Colonic mucosa (tissue), 4 donors: Measurements from ENCODE around the gene VPS37C. TPM values are rescaled to one million over a fixed set of nuclear protein-coding genes. Genes with fewer than 3 reads are reported as not detected.

Source experiments
- DNase-seq: peaks from one replicate; pipeline ENCODE4 v3.0.0-alpha.2; 2020
- H3K27ac ChIP-seq: fragments of 200-600 bp; one replicate; pipeline ENCODE4 v1.8.0; 2021
- H3K27me3 ChIP-seq: fragments of 200-600 bp; one replicate; pipeline ENCODE4 v1.8.0; 2021
- H3K36me3 ChIP-seq: fragments of 200-600 bp; one replicate; pipeline ENCODE4 v1.8.0; 2021
- H3K4me1 ChIP-seq: fragments of 200-600 bp; one replicate; pipeline ENCODE4 v1.8.0; 2021; ENCODE audit warnings: mild to moderate bottlenecking
- H3K4me3 ChIP-seq: fragments of 200-600 bp; one replicate; pipeline ENCODE4 v1.8.0; 2021
- H3K9ac ChIP-seq, 2 donors: one replicate each; pipeline ENCODE4 v1.7.0; 2013; ENCODE audit warnings: control low read depth in 2 of 2, low read depth in 2 of 2, low read length in 2 of 2
- H3K9me3 ChIP-seq: fragments of 200-600 bp; one replicate; pipeline ENCODE4 v1.8.0; 2021
- intact Hi-C: fragments of 100-400 bp; cut with DNase I; formaldehyde crosslinking; loops from one replicate; pipeline ENCODE4 v1.14.1; 2022
- total RNA-seq, 2 donors: library from RNA; stranded (reverse); fragmentation: NEBNext Ultra II Directional in 1 of 2; extraction: Animal tissue kit (Norgen Biotek cat#: 25700) in 1 of 2; gene quantifications; one replicate each; pipeline ENCODE4 v1.2.1, GENCODE V29; 2021
- TF ChIP-seq, protein P1 (sequence below): fragments of 200-600 bp; IDR thresholded peaks from one replicate; pipeline ENCODE4 v1.8.0; 2022; ENCODE audit warnings: antibody characterized with exemption, mild to moderate bottlenecking
- donor health status: healthy.
- donor health status: DM: no; HTN: no; CAD: no.
- donor health status: DM: no; HTN: no; CAD: no.

VPS37C gene
- total RNA-seq, 2 donors from 2014 or later = 26.8 to 35.4 TPM

GRCh38 chr11:61120099-61120705, 41.0 kb downstream of the VPS37C start:
- Histone ChIP-seq H3K4me1 (no peaks in the 10 kb centered on the region), H3K9me3 (no peaks in the 10 kb centered on the region)

GRCh38 chr11:61119571-61119970, 41.7 kb downstream of the VPS37C start:
- DNase-seq = no peak
- H3K4me3 ChIP-seq = no peak overlapping the region
- TF ChIP-seq, protein P1, sequence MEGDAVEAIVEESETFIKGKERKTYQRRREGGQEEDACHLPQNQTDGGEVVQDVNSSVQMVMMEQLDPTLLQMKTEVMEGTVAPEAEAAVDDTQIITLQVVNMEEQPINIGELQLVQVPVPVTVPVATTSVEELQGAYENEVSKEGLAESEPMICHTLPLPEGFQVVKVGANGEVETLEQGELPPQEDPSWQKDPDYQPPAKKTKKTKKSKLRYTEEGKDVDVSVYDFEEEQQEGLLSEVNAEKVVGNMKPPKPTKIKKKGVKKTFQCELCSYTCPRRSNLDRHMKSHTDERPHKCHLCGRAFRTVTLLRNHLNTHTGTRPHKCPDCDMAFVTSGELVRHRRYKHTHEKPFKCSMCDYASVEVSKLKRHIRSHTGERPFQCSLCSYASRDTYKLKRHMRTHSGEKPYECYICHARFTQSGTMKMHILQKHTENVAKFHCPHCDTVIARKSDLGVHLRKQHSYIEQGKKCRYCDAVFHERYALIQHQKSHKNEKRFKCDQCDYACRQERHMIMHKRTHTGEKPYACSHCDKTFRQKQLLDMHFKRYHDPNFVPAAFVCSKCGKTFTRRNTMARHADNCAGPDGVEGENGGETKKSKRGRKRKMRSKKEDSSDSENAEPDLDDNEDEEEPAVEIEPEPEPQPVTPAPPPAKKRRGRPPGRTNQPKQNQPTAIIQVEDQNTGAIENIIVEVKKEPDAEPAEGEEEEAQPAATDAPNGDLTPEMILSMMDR = no peak
- no peaks in the 10 kb centered on the region for H3K9me3 ChIP-seq
- no peaks in the 10 kb centered on the region for H3K4me1 ChIP-seq
- no peak overlapping the region for H3K27ac ChIP-seq
- H3K9ac ChIP-seq = no peak overlapping the region
- intact Hi-C loops = no loop called here
- H3K36me3 ChIP-seq = no peaks in the 10 kb centered on the region
- no peaks in the 10 kb centered on the region for H3K27me3 ChIP-seq

More at GRCh38 chr11:61120099-61120705, 41.0 kb downstream of the VPS37C start:
- H3K27me3 ChIP-seq = no peaks in the 10 kb centered on the region
- H3K9ac ChIP-seq = no peak overlapping the region
- H3K4me3 ChIP-seq = no peak overlapping the region
- DNase-seq = no peak
- H3K36me3 ChIP-seq = no peaks in the 10 kb centered on the region
- intact Hi-C loops = loop anchor here (5.0 kb wide), 1 partner anchor 198 kb away; the partner anchor contains the start of gene TMEM132A
- TF ChIP-seq, protein P1 = no peak
- no peak overlapping the region for H3K27ac ChIP-seq

GRCh38 chr11:61119055-61119454, 42.2 kb downstream of the VPS37C start:
- TF ChIP-seq, protein P1 = no peak
- Histone ChIP-seq H3K9ac (no peak overlapping the region), H3K27ac (no peak overlapping the region), H3K27me3 (no peaks in the 10 kb centered on the region), H3K4me1 (no peaks in the 10 kb centered on the region), H3K36me3 (no peaks in the 10 kb centered on the region), H3K9me3 (no peaks in the 10 kb centered on the region), H3K4me3 (no peak overlapping the region)
- no peak for DNase-seq
- intact Hi-C loops = no loop called here

DNA sequence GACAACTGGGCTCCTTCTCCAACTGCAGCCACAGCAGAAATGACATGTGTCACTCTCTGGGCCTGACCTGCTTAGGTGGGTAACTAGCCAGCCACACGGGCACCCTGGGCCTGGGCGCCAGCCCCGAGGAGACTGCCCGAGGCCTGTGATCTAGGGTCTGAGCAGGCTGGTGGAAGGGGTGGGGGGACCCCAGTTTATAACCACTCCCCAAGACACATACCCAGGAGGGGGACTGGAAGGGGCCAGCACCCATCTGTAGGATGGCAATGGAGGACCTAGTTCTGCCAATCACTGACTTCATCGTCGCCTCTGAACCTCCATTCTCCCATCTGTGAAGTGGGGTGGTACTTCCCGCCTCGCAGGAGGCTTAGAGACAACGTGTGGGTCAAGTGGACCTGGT, 42.8 kb downstream of the VPS37C start:
- no peak for DNase-seq
- intact Hi-C loops = no loop called here

GRCh38 chr11:61118004-61118403, 43.2 kb downstream of the VPS37C start:
- no peaks in the 10 kb centered on the region for H3K27me3 ChIP-seq
- no peak for DNase-seq
- H3K4me1 ChIP-seq = no peaks in the 10 kb centered on the region
- intact Hi-C loops = no loop called here
- no peaks in the 10 kb centered on the region for H3K36me3 ChIP-seq
- TF ChIP-seq, protein P1 = no peak
- no peaks in the 10 kb centered on the region for H3K9me3 ChIP-seq
- H3K4me3 ChIP-seq = no peak overlapping the region
- H3K9ac ChIP-seq = no peak overlapping the region
- H3K27ac ChIP-seq = no peak overlapping the region

More for the DNA sequence above, 42.8 kb downstream of the VPS37C start:
- H3K27ac ChIP-seq = no peak overlapping the region
- H3K9ac ChIP-seq = no peak overlapping the region
- no peaks in the 10 kb centered on the region for H3K36me3 ChIP-seq
- no peaks in the 10 kb centered on the region for H3K9me3 ChIP-seq
- H3K27me3 ChIP-seq = no peaks in the 10 kb centered on the region
- H3K4me3 ChIP-seq = no peak overlapping the region
- TF ChIP-seq, protein P1 = no peak
- H3K4me1 ChIP-seq = no peaks in the 10 kb centered on the region
